Activated effector memory CD4-positive, alpha-beta T cell treated with anti-CD3 and anti-CD28 coated beads, Interleukin-2, amount 50 U/mL, for 16 hours (primary cell): ENCODE data around the gene BTBD10.

Experiments
- DNase-seq: peaks from one replicate; pipeline ENCODE4 v3.0.0-alpha.2; 2020

The BTBD10 gene

DNA sequence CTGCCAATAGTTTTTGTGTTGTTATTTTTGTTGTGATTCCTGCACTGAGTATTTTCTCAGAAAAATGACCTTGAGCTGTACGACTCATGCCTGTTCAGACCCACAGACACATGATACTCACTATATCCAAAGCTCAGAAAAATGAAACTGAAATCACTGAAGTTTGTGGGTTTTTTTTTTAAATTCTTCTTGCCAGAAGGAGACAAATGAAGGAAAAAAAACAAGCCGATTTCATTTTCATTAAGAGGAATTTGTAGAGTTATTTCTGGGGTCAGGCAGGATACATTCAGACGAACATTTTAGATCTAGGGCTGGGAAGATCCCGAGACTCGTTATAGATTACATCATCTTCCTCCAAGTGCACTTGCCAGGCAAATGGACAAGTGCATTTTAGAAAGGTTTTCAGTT, 125.0 kb downstream of the BTBD10 start:
- DNase-seq: no peak
